Measurements from ENCODE around the gene FARS2. TPM values are rescaled to one million over a fixed set of nuclear protein-coding genes. Genes with fewer than 3 reads are reported as not detected.

FARS2 gene
- total RNA-seq, 3 donors from 2014 or later, result 12.0 to 29.6 (median 24.3) TPM

DNA sequence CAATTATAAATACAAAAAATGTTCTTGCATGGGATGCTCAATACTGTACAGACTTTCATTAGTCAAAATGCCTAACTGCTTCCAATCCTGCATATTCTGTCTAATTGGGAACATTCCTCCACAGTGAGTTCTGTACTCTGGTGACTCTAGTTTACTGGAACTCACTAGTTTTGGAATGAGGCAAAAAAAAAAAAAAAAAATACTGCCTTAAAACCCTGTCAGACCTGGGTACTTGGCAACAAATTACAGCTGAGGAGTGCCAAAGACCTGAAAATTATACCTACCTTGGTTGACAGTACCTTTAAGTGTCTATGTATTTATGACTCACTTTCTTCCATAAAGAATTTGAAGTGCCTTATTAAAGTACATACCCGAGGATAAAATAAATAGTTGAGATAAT is 276.7 kb downstream of the FARS2 start:
- TF ChIP-seq POLR2A (IDR thresholded peaks at IDR 0.05) (no peak), POLR2AphosphoS5 (IDR thresholded peaks at IDR 0.05) (no peak)
- TF ChIP-seq, protein P1, sequence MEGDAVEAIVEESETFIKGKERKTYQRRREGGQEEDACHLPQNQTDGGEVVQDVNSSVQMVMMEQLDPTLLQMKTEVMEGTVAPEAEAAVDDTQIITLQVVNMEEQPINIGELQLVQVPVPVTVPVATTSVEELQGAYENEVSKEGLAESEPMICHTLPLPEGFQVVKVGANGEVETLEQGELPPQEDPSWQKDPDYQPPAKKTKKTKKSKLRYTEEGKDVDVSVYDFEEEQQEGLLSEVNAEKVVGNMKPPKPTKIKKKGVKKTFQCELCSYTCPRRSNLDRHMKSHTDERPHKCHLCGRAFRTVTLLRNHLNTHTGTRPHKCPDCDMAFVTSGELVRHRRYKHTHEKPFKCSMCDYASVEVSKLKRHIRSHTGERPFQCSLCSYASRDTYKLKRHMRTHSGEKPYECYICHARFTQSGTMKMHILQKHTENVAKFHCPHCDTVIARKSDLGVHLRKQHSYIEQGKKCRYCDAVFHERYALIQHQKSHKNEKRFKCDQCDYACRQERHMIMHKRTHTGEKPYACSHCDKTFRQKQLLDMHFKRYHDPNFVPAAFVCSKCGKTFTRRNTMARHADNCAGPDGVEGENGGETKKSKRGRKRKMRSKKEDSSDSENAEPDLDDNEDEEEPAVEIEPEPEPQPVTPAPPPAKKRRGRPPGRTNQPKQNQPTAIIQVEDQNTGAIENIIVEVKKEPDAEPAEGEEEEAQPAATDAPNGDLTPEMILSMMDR (IDR thresholded peaks at IDR 0.05), result no peak
- Histone ChIP-seq H3K36me3 (peaks cover 6% of the 10 kb centered on the region), H3K4me1 (no peaks in the 10 kb centered on the region), H3K27ac (no peak overlapping the region), H3K4me3 (no peak overlapping the region), H3K9me3 (no peaks in the 10 kb centered on the region), H3K27me3 (no peaks in the 10 kb centered on the region)
- DNase-seq (ENCODE audit: low spot score in 2 of 2), result no peak
- intact Hi-C loops (cut with DNase I; ENCODE audit: low total_unique reads), result no loop called here

DNA sequence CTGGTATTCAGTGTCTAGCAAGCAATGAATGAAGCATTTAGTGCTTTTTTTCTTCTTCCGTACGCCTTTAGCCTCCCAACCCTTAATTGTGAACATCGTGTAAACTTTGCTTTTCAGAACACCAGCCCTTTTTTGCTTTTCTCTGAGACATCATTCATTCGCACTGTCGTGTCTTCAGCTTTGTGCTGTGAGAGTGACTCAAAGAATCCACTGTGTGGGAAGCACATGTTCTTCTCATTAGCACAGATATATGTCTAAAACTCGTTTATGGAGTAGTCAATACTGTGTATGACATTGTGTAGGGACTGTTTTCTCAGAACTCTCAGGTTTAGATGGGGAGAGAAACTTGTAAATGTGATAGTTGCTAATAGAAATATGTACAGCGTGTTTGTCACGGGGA is 279.1 kb downstream of the FARS2 start:
- Histone ChIP-seq H3K4me1 (no peaks in the 10 kb centered on the region), H3K27me3 (no peaks in the 10 kb centered on the region), H3K9me3 (no peaks in the 10 kb centered on the region), H3K36me3 (no peaks in the 10 kb centered on the region), H3K4me3 (no peak overlapping the region), H3K27ac (no peak overlapping the region)
- DNase-seq (ENCODE audit: low spot score in 2 of 2), result no peak
- TF ChIP-seq, protein P1 (IDR thresholded peaks at IDR 0.05), result no peak
- TF ChIP-seq POLR2A (IDR thresholded peaks at IDR 0.05) (no peak), POLR2AphosphoS5 (IDR thresholded peaks at IDR 0.05) (no peak)
- intact Hi-C loops (cut with DNase I; ENCODE audit: low total_unique reads), result no loop called here

DNA sequence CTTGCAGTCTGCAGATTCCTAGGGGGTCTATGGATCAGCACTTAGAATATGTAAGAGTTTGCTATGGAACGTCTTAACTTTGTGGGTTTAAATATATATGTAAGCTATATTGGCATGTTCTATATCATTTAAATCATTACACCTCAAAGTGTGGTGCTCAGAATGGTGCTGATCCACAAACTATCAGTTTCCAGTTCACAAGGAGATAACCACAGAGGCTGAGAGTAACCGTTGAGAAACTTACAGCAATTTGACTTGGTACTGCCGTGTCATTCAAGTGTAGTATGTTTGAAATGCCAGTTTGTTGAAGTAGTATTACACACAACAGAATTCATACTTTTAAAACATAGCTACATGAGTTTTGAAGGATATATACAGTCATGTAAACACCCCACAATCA is 279.7 kb downstream of the FARS2 start:
- no peaks in the 10 kb centered on the region for H3K36me3 ChIP-seq
- no peaks in the 10 kb centered on the region for H3K9me3 ChIP-seq
- no peak for DNase-seq (ENCODE audit: low spot score in 2 of 2)
- H3K27ac ChIP-seq, result no peak overlapping the region
- no peaks in the 10 kb centered on the region for H3K4me1 ChIP-seq
- TF ChIP-seq, protein P1 (IDR thresholded peaks at IDR 0.05), result no peak
- TF ChIP-seq POLR2A (IDR thresholded peaks at IDR 0.05), result no peak
- TF ChIP-seq POLR2AphosphoS5 (IDR thresholded peaks at IDR 0.05), result no peak
- intact Hi-C loops (cut with DNase I; ENCODE audit: low total_unique reads), result no loop called here
- H3K4me3 ChIP-seq, result no peak overlapping the region
- H3K27me3 ChIP-seq, result no peaks in the 10 kb centered on the region

DNA sequence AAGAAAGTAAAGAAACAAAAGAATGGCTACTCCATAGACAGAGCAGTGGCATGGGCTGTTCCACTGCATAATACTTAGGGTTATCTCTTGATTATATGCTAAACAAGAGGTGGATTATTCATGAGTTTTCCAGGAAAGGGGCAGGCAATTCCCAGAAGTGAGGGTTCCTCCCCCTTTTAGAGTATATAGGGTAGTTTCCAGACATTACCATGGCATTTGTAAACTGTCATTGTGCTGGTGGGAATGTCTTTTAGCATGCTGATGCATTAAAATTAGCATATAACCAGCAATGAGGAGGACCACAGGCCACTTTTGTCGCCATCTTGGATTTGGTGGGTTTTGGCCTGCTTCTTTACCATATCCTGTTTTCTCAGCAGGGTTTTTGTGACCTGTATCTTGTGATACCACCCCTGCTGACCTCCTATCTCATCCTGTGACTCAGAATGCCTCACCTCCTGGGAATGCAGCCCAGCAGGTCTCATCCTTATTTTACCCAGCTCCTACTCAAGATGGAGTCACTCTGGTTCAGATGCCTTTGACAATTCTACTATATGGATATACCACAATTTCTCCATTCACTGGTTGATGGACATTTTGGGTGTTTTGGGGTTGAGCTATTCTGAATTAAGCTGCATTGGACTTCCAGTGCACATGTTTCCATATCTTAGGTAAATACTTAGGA is 280.6 kb downstream of the FARS2 start:
- H3K4me1 ChIP-seq, result no peaks in the 10 kb centered on the region
- no peaks in the 10 kb centered on the region for H3K36me3 ChIP-seq
- TF ChIP-seq, protein P1 (IDR thresholded peaks at IDR 0.05), result no peak
- no peak for TF ChIP-seq POLR2AphosphoS5 (IDR thresholded peaks at IDR 0.05)
- no peak overlapping the region for H3K27ac ChIP-seq
- DNase-seq (ENCODE audit: low spot score in 2 of 2), result no peak
- no peaks in the 10 kb centered on the region for H3K9me3 ChIP-seq
- no peak overlapping the region for H3K4me3 ChIP-seq
- intact Hi-C loops (cut with DNase I; ENCODE audit: low total_unique reads), result no loop called here
- H3K27me3 ChIP-seq, result no peaks in the 10 kb centered on the region

DNA sequence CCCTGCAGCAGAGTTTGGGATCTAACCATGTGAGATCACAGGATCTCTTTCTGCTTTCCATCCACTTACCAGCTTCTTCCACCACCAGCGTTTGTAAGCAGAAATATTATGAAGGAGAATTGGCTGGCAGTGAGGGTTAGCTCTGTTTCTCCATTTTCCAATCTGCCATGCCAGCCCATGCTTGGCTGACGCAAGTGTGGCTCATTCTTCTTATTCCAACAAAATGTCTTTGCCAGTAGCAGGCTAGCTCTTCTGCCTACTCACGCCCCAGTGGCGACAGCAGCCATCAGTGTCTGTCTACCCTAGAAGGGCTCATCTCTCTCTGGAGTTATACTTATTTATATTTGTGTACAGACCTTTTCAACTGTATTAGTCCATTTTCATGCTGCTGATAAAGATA is 286.2 kb downstream of the FARS2 start:
- no peak for DNase-seq (ENCODE audit: low spot score in 2 of 2)
- Histone ChIP-seq H3K4me3 (no peak overlapping the region), H3K4me1 (no peaks in the 10 kb centered on the region), H3K36me3 (no peaks in the 10 kb centered on the region), H3K27me3 (no peaks in the 10 kb centered on the region), H3K9me3 (peaks cover 12 to 18% of the 10 kb centered on the region in 2 donors), H3K27ac (no peak overlapping the region)
- TF ChIP-seq, protein P1 (IDR thresholded peaks at IDR 0.05), result no peak
- TF ChIP-seq POLR2AphosphoS5 (IDR thresholded peaks at IDR 0.05) (no peak), POLR2A (IDR thresholded peaks at IDR 0.05) (no peak)
- intact Hi-C loops (cut with DNase I; ENCODE audit: low total_unique reads), result no loop called here
